NCI-H2196 (cell line): ENCODE data around the gene SAMD7.

ENCODE experiments used
- DNase-seq: peaks from one replicate; lab custom pipeline; 2025; ENCODE audit not compliant: unreplicated experiment; lab: John Stamatoyannopoulos, UW

Gene SAMD7

GRCh38 chr3:169965562-169966427, 54.4 kb downstream of the SAMD7 start:
- peak; percentile 44 for DNase-seq

- peak; percentile 97 for DNase-seq
These were observed 55.1 kb downstream of the SAMD7 start, which contains the start of gene SEC62 for GRCh38 chr3:169966428-169966950. TSS of gene SEC62 (plus strand) at chr3:169966807. CDS start at chr3:169966823, 16 bp downstream.

- peak; percentile 48 for DNase-seq
These were observed 55.9 kb downstream of the SAMD7 start for GRCh38 chr3:169966951-169967915.

- DNase-seq: no peak
These were observed 57.0 kb downstream of the SAMD7 start for GRCh38 chr3:169968224-169968885.

GRCh38 chr3:169969174-169970095, 58.1 kb downstream of the SAMD7 start:
- no peak for DNase-seq

GRCh38 chr3:169970847-169971246, 59.5 kb downstream of the SAMD7 start:
- no peak for DNase-seq

GRCh38 chr3:169971522-169971921, 60.1 kb downstream of the SAMD7 start:
- no peak for DNase-seq

GRCh38 chr3:169980055-169980454, 68.7 kb downstream of the SAMD7 start:
- DNase-seq: no peak

GRCh38 chr3:169984292-169984691, 72.9 kb downstream of the SAMD7 start:
- DNase-seq: no peak
